WTC11 (cell line): Measurements from ENCODE around the gene MBD3L4. TPM values are rescaled to one million over a fixed set of nuclear protein-coding genes. Genes with fewer than 3 reads are reported as not detected.

Experiments used
- ATAC-seq: fragments of 200-7000 bp; cut with Tn5 transposase; 2 replicates; pipeline ENCODE4 v1.10.0; 2021; ENCODE audit warnings: mild to moderate bottlenecking, moderate library complexity
- CTCF ChIA-PET: fragments of 300-600 bp; sonication (Branson Sonifier 250); formaldehyde crosslinking; loops from one replicate; lab custom pipeline; 2021; ENCODE audit warnings: antibody characterized with exemption; lab: Charles Lee
- POLR2A ChIA-PET: fragments of 350-600 bp; sonication (Branson Sonifier 250); formaldehyde crosslinking; loops from one replicate; lab custom pipeline; 2021; ENCODE audit warnings: antibody characterized with exemption; lab: Charles Lee
- DNase-seq: peaks from one replicate; pipeline ENCODE4 v3.0.0; 2021; ENCODE audit warnings: low spot score
- H3K27ac Mint-ChIP-seq: 2 replicates; pipeline ENCODE4 v1.8.0; 2021; ENCODE audit warnings: mixed read lengths
- H3K27me3 Mint-ChIP-seq: 2 replicates; pipeline ENCODE4 v1.8.0; 2021; ENCODE audit warnings: low read depth, mild to moderate bottlenecking, moderate library complexity, mixed read lengths
- H3K36me3 Mint-ChIP-seq: 2 replicates; pipeline ENCODE4 v1.8.0; 2021; ENCODE audit warnings: mixed read lengths
- H3K4me1 Mint-ChIP-seq: 2 replicates; pipeline ENCODE4 v1.8.0; 2022; ENCODE audit warnings: mixed read lengths
- H3K4me3 Mint-ChIP-seq: 2 replicates; pipeline ENCODE4 v1.8.0; 2021; ENCODE audit warnings: mild to moderate bottlenecking, moderate library complexity, mixed read lengths
- H3K9me3 Mint-ChIP-seq: 2 replicates; pipeline ENCODE4 v1.8.0; 2021; ENCODE audit warnings: mixed read lengths
- ATF1 ChIP-seq: sonication (generic); formaldehyde crosslinking; IDR thresholded peaks from 2 replicates; pipeline ENCODE4 v1.8.1; 2023; ENCODE audit warnings: mild to moderate bottlenecking, moderate library complexity, missing genetic modification reagents
- CREB1 ChIP-seq: sonication (generic); formaldehyde crosslinking; IDR thresholded peaks from 2 replicates; pipeline ENCODE4 v1.8.0; 2023; ENCODE audit warnings: mild to moderate bottlenecking, missing genetic modification reagents
- ESRRA ChIP-seq: sonication (generic); formaldehyde crosslinking; IDR thresholded peaks from 2 replicates; pipeline ENCODE4 v1.8.1; 2022; ENCODE audit warnings: mild to moderate bottlenecking, missing genetic modification reagents, borderline replicate concordance
- FOXK1 ChIP-seq: sonication (generic); formaldehyde crosslinking; IDR thresholded peaks from 2 replicates; pipeline ENCODE4 v1.8.0; 2022; ENCODE audit warnings: mild to moderate bottlenecking, moderate library complexity, missing genetic modification reagents
- FOXP1 ChIP-seq: sonication (generic); formaldehyde crosslinking; IDR thresholded peaks from 2 replicates; pipeline ENCODE4 v1.8.0; 2022; ENCODE audit warnings: missing genetic modification reagents, mild to moderate bottlenecking, moderate library complexity, borderline replicate concordance
- JAZF1 ChIP-seq: fragments of 250-450 bp; sonication (Bioruptor Pico); IDR thresholded peaks from 2 replicates; pipeline ENCODE4 v1.9.0; 2021; ENCODE audit warnings: moderate library complexity, mild to moderate bottlenecking, inconsistent platforms
- JUN ChIP-seq: sonication (generic); formaldehyde crosslinking; IDR thresholded peaks from 2 replicates; pipeline ENCODE4 v1.8.0; 2023; ENCODE audit warnings: mild to moderate bottlenecking, missing genetic modification reagents
- NFE2L1 ChIP-seq: sonication (generic); formaldehyde crosslinking; IDR thresholded peaks from 2 replicates; pipeline ENCODE4 v1.8.1; 2023; ENCODE audit warnings: missing genetic modification reagents
- OVOL2 ChIP-seq: fragments of 250-450 bp; sonication (Bioruptor Pico); IDR thresholded peaks from 2 replicates; pipeline ENCODE4 v1.9.0; 2021; ENCODE audit warnings: mild to moderate bottlenecking, borderline replicate concordance
- TP53 ChIP-seq: sonication (generic); formaldehyde crosslinking; IDR thresholded peaks from 2 replicates; pipeline ENCODE4 v1.8.1; 2023; ENCODE audit warnings: mild to moderate bottlenecking, missing genetic modification reagents
- ZNF396 ChIP-seq: fragments of 250-450 bp; sonication (Bioruptor Pico); IDR thresholded peaks from 2 replicates; pipeline ENCODE4 v1.8.0; 2021; ENCODE audit warnings: mild to moderate bottlenecking, moderate library complexity, borderline replicate concordance
- total RNA-seq: library from RNA; stranded (reverse); gene quantifications from 3 replicates; pipeline ENCODE4 v1.2.3, GENCODE V29; 2021
- TF ChIP-seq, protein P1 (sequence below): sonication (generic); formaldehyde crosslinking; IDR thresholded peaks from 2 replicates; pipeline ENCODE4 v1.8.1; 2022; ENCODE audit warnings: low read depth, missing genetic modification reagents, borderline replicate concordance
- TF ChIP-seq, protein P2 (sequence below): fragments of 250-450 bp; sonication (Bioruptor Pico); IDR thresholded peaks from 2 replicates; pipeline ENCODE4 v2.1.2; 2022; ENCODE audit warnings: mild to moderate bottlenecking, moderate library complexity
- TF ChIP-seq, protein P3 (sequence below): sonication (generic); formaldehyde crosslinking; IDR thresholded peaks from 2 replicates; pipeline ENCODE4 v1.8.1; 2023; ENCODE audit warnings: mild to moderate bottlenecking, missing genetic modification reagents
- TF ChIP-seq, protein P4 (sequence below): sonication (generic); formaldehyde crosslinking; IDR thresholded peaks from 2 replicates; pipeline ENCODE4 v1.8.0; 2023; ENCODE audit warnings: missing genetic modification reagents, mild to moderate bottlenecking, borderline replicate concordance
- TF ChIP-seq, protein P5 (sequence below): sonication (generic); formaldehyde crosslinking; IDR thresholded peaks from 2 replicates; pipeline ENCODE4 v1.8.0; 2022; ENCODE audit warnings: mild to moderate bottlenecking, missing genetic modification reagents
- TF ChIP-seq, protein P6 (sequence below): sonication (generic); formaldehyde crosslinking; IDR thresholded peaks from 2 replicates; pipeline ENCODE4 v1.8.0; 2022; ENCODE audit warnings: mild to moderate bottlenecking, missing genetic modification reagents

Gene MBD3L4
- total RNA-seq, 1 experiment from 2014 or later = not detected

DNA sequence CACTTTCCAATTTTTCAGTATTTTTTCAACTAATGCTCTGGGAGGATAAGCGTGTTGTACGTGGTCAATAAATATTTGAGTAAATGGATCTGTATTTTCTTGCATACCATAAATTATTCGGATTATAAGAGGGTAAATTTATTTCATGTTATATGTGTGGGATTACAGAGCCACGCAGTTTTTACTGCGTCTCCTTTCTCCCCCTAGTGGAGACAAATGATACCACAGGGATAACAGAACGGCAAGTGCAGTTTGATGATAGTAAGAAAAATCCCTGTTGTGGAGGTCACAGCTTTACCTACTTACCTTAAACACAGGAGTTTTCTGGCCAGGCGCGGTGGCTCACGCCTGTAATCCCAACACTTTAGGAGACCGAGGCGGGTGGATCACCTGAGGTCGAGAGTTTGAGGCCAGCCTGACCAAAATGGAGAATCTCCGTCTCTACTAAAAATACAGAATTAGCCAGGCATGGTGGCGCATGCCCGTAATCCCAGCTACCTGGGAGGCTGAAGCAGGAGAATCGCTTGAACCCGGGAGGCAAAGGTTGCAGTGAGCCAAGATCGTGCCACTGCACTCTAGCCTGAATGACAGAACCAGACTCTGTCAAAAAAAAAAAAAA, 35.6 kb downstream of the MBD3L4 start:
- ChIA-PET CTCF (no interaction called here), POLR2A (no interaction called here)
- DNase-seq (no peak), ATAC-seq (no peak)
- H3K27me3 Mint-ChIP-seq = peaks cover 22% of the 10 kb centered on the region
- H3K27ac Mint-ChIP-seq = no peak overlapping the region
- no peaks in the 10 kb centered on the region for H3K4me1 Mint-ChIP-seq
- H3K4me3 Mint-ChIP-seq = no peak overlapping the region
- H3K36me3 Mint-ChIP-seq = peaks cover 50% of the 10 kb centered on the region
- H3K9me3 Mint-ChIP-seq = peaks cover 62% of the 10 kb centered on the region
- TF ChIP-seq FOXK1 (CRISPR knock-in tag) = no peak
- TF ChIP-seq FOXP1 (CRISPR knock-in tag) = no peak
- no peak for TF ChIP-seq JAZF1
- TF ChIP-seq OVOL2 (CRISPR knock-in tag) = no peak
- TF ChIP-seq, protein P1, sequence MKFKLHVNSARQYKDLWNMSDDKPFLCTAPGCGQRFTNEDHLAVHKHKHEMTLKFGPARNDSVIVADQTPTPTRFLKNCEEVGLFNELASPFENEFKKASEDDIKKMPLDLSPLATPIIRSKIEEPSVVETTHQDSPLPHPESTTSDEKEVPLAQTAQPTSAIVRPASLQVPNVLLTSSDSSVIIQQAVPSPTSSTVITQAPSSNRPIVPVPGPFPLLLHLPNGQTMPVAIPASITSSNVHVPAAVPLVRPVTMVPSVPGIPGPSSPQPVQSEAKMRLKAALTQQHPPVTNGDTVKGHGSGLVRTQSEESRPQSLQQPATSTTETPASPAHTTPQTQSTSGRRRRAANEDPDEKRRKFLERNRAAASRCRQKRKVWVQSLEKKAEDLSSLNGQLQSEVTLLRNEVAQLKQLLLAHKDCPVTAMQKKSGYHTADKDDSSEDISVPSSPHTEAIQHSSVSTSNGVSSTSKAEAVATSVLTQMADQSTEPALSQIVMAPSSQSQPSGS = no peak

DNA sequence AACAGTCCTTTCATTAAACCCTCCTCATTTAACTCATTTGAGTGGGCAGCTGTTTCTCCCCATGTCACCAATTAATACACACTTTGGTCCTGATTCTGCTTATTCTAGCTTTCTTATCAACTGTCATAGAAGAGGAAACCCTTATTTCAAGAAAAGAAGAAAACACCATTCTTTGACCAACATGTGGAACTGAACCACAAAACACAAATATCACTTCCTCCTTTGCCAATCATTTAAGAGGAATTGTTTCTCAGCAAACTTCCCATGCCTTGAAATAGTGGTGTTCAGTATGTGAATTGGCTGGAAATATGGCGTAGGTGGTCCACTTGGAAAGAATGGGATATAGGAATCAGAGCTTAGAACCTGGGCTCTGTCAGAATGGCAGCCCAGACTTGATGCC, 39.2 kb downstream of the MBD3L4 start:
- no peak for ATAC-seq
- no peak overlapping the region for H3K4me3 Mint-ChIP-seq
- POLR2A ChIA-PET = no interaction called here
- peaks cover 19% of the 10 kb centered on the region for H3K27me3 Mint-ChIP-seq
- peaks cover 75% of the 10 kb centered on the region for H3K9me3 Mint-ChIP-seq
- H3K36me3 Mint-ChIP-seq = peaks cover 59% of the 10 kb centered on the region
- CTCF ChIA-PET = no interaction called here
- DNase-seq = no peak
- no peak overlapping the region for H3K27ac Mint-ChIP-seq
- TF ChIP-seq, protein P1 = no peak
- TF ChIP-seq ZNF396 = no peak
- TF ChIP-seq JUN (CRISPR knock-in tag) = no peak
- TF ChIP-seq, all 79 proteins: peak for 0
- H3K4me1 Mint-ChIP-seq = no peaks in the 10 kb centered on the region

DNA sequence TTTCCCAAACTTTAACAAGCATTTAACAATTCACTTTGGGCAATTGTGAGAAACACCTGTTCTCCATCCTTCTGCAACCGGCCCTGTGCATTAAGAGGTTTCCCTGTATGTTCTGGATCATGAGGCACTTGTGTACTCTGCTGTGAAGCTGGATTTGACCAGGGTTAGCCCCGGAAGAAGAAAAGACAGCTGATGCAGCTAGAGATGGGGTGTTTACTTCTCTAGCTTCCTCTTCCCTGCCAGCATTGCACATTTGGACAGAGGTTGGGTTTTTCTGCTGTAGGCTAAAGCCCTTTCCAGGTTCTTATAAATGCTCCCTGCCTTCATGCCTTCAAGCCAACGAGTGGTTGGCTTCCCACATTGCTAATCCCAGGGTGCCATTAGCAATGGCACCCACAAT, 39.6 kb downstream of the MBD3L4 start:
- ChIA-PET POLR2A (no interaction called here), CTCF (no interaction called here)
- ATAC-seq = no peak
- DNase-seq = no peak
- H3K27me3 Mint-ChIP-seq = peaks cover 19% of the 10 kb centered on the region
- no peak overlapping the region for H3K27ac Mint-ChIP-seq
- no peaks in the 10 kb centered on the region for H3K4me1 Mint-ChIP-seq
- H3K36me3 Mint-ChIP-seq = peaks cover 64% of the 10 kb centered on the region
- TF ChIP-seq ESRRA (CRISPR knock-in tag) (no peak), TP53 (CRISPR knock-in tag) (no peak), CREB1 (CRISPR knock-in tag) (no peak), OVOL2 (CRISPR knock-in tag) (no peak), JAZF1 (no peak), NFE2L1 (CRISPR knock-in tag) (no peak), ATF1 (CRISPR knock-in tag) (no peak)
- TF ChIP-seq, protein P2, sequence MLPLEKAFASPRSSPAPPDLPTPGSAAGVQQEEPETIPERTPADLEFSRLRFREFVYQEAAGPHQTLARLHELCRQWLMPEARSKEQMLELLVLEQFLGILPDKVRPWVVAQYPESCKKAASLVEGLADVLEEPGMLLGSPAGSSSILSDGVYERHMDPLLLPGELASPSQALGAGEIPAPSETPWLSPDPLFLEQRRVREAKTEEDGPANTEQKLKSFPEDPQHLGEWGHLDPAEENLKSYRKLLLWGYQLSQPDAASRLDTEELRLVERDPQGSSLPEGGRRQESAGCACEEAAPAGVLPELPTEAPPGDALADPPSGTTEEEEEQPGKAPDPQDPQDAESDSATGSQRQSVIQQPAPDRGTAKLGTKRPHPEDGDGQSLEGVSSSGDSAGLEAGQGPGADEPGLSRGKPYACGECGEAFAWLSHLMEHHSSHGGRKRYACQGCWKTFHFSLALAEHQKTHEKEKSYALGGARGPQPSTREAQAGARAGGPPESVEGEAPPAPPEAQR (CRISPR knock-in tag) = no peak
- TF ChIP-seq, protein P3, sequence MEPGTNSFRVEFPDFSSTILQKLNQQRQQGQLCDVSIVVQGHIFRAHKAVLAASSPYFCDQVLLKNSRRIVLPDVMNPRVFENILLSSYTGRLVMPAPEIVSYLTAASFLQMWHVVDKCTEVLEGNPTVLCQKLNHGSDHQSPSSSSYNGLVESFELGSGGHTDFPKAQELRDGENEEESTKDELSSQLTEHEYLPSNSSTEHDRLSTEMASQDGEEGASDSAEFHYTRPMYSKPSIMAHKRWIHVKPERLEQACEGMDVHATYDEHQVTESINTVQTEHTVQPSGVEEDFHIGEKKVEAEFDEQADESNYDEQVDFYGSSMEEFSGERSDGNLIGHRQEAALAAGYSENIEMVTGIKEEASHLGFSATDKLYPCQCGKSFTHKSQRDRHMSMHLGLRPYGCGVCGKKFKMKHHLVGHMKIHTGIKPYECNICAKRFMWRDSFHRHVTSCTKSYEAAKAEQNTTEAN (CRISPR knock-in tag) = no peak
- TF ChIP-seq, protein P4, sequence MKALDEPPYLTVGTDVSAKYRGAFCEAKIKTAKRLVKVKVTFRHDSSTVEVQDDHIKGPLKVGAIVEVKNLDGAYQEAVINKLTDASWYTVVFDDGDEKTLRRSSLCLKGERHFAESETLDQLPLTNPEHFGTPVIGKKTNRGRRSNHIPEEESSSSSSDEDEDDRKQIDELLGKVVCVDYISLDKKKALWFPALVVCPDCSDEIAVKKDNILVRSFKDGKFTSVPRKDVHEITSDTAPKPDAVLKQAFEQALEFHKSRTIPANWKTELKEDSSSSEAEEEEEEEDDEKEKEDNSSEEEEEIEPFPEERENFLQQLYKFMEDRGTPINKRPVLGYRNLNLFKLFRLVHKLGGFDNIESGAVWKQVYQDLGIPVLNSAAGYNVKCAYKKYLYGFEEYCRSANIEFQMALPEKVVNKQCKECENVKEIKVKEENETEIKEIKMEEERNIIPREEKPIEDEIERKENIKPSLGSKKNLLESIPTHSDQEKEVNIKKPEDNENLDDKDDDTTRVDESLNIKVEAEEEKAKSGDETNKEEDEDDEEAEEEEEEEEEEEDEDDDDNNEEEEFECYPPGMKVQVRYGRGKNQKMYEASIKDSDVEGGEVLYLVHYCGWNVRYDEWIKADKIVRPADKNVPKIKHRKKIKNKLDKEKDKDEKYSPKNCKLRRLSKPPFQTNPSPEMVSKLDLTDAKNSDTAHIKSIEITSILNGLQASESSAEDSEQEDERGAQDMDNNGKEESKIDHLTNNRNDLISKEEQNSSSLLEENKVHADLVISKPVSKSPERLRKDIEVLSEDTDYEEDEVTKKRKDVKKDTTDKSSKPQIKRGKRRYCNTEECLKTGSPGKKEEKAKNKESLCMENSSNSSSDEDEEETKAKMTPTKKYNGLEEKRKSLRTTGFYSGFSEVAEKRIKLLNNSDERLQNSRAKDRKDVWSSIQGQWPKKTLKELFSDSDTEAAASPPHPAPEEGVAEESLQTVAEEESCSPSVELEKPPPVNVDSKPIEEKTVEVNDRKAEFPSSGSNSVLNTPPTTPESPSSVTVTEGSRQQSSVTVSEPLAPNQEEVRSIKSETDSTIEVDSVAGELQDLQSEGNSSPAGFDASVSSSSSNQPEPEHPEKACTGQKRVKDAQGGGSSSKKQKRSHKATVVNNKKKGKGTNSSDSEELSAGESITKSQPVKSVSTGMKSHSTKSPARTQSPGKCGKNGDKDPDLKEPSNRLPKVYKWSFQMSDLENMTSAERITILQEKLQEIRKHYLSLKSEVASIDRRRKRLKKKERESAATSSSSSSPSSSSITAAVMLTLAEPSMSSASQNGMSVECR = no peak
- TF ChIP-seq, protein P5, sequence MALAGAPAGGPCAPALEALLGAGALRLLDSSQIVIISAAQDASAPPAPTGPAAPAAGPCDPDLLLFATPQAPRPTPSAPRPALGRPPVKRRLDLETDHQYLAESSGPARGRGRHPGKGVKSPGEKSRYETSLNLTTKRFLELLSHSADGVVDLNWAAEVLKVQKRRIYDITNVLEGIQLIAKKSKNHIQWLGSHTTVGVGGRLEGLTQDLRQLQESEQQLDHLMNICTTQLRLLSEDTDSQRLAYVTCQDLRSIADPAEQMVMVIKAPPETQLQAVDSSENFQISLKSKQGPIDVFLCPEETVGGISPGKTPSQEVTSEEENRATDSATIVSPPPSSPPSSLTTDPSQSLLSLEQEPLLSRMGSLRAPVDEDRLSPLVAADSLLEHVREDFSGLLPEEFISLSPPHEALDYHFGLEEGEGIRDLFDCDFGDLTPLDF (CRISPR knock-in tag) = no peak
- TF ChIP-seq, protein P6, sequence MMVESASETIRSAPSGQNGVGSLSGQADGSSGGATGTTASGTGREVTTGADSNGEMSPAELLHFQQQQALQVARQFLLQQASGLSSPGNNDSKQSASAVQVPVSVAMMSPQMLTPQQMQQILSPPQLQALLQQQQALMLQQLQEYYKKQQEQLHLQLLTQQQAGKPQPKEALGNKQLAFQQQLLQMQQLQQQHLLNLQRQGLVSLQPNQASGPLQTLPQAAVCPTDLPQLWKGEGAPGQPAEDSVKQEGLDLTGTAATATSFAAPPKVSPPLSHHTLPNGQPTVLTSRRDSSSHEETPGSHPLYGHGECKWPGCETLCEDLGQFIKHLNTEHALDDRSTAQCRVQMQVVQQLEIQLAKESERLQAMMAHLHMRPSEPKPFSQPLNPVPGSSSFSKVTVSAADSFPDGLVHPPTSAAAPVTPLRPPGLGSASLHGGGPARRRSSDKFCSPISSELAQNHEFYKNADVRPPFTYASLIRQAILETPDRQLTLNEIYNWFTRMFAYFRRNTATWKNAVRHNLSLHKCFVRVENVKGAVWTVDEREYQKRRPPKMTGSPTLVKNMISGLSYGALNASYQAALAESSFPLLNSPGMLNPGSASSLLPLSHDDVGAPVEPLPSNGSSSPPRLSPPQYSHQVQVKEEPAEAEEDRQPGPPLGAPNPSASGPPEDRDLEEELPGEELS (CRISPR knock-in tag) = no peak
- peaks cover 76% of the 10 kb centered on the region for H3K9me3 Mint-ChIP-seq
- no peak overlapping the region for H3K4me3 Mint-ChIP-seq
